Calu3 (cell line): ENCODE results near the gene ANO2. TPM values are rescaled to one million over a fixed set of nuclear protein-coding genes. Genes with fewer than 3 reads are reported as not detected.
"Not testable (repeated sequence)": the region's sequence is repeated elsewhere in the genome, so short reads cannot be mapped to it uniquely, and the experiment has no call there.

Source experiments
- BruUV-seq: library from RNA; stranded (reverse); fragments of 400-500 nt; replicated peaks from 2 replicates; lab custom pipeline; 2021; lab: Mats Ljungman, UMichigan
- CTCF ChIA-PET: fragments of 300-600 bp; sonication (Branson Sonifier 250); formaldehyde crosslinking; loops from one replicate; lab custom pipeline; 2022; ENCODE audit warnings: antibody characterized with exemption; lab: Charles Lee
- DNase-seq: peaks from one replicate; pipeline ENCODE4 v3.0.0; 2022
- H3K27ac Mint-ChIP-seq: one replicate; pipeline ENCODE4 v1.8.0; 2022; ENCODE audit warnings: mixed read lengths; ENCODE audit not compliant: unreplicated experiment
- H3K27me3 Mint-ChIP-seq: one replicate; pipeline ENCODE4 v1.8.0; 2022; ENCODE audit warnings: mixed read lengths; ENCODE audit not compliant: unreplicated experiment
- H3K36me3 Mint-ChIP-seq: one replicate; pipeline ENCODE4 v1.8.0; 2022; ENCODE audit warnings: mild to moderate bottlenecking, moderate library complexity, mixed read lengths; ENCODE audit not compliant: insufficient read depth, unreplicated experiment
- H3K4me1 Mint-ChIP-seq: one replicate; pipeline ENCODE4 v1.8.0; 2022; ENCODE audit warnings: mild to moderate bottlenecking, low read depth, mixed read lengths; ENCODE audit not compliant: unreplicated experiment
- H3K4me3 Mint-ChIP-seq: one replicate; pipeline ENCODE4 v1.8.0; 2022; ENCODE audit warnings: mild to moderate bottlenecking, low read depth, moderate library complexity, mixed read lengths; ENCODE audit not compliant: unreplicated experiment
- H3K9me3 Mint-ChIP-seq: one replicate; pipeline ENCODE4 v1.8.0; 2022; ENCODE audit warnings: low read depth, mixed read lengths; ENCODE audit not compliant: unreplicated experiment
- CTCF ChIP-seq: fragments of 200-600 bp; IDR thresholded peaks from one replicate; pipeline ENCODE4 v1.8.0; 2022; ENCODE audit warnings: antibody characterized with exemption; ENCODE audit not compliant: unreplicated experiment
- intact Hi-C: fragments of 100-400 bp; cut with micrococcal nuclease; formaldehyde crosslinking; loops from one replicate; pipeline ENCODE4 v1.10.0; 2022; ENCODE audit not compliant: unreplicated experiment
- total RNA-seq: library from RNA; stranded (reverse); gene quantifications from 2 replicates; pipeline ENCODE4 v1.2.3, GENCODE V29; 2022

ANO2 gene
- total RNA-seq, 1 experiment from 2014 or later = not detected

- no peak overlapping the region for H3K4me3 Mint-ChIP-seq
- no peaks in the 10 kb centered on the region for H3K4me1 Mint-ChIP-seq
- H3K36me3 Mint-ChIP-seq = no peaks in the 10 kb centered on the region
- peaks cover 30% of the 10 kb centered on the region for H3K27me3 Mint-ChIP-seq
- BruUV-seq = no TSS peak
- CTCF ChIA-PET = no interaction called here
- DNase-seq = no peak
- no peak overlapping the region for H3K27ac Mint-ChIP-seq
- intact Hi-C loops = no loop called here
- peaks cover 5% of the 10 kb centered on the region for H3K9me3 Mint-ChIP-seq
- no peak for TF ChIP-seq CTCF
Measured at GRCh38 chr12:5827591-5827990, 117.5 kb downstream of the ANO2 start.

GRCh38 chr12:5825761-5826160, 119.3 kb downstream of the ANO2 start:
- BruUV-seq, CTCF ChIA-PET: not testable (repeated sequence)

GRCh38 chr12:5818877-5819276, 126.2 kb downstream of the ANO2 start:
- H3K4me3 Mint-ChIP-seq, H3K27ac Mint-ChIP-seq, CTCF ChIA-PET, H3K36me3 Mint-ChIP-seq, DNase-seq, H3K4me1 Mint-ChIP-seq, BruUV-seq, intact Hi-C loops, H3K9me3 Mint-ChIP-seq: not testable (repeated sequence)
- peaks cover 28% of the 10 kb centered on the region for H3K27me3 Mint-ChIP-seq

More at GRCh38 chr12:5825761-5826160, 119.3 kb downstream of the ANO2 start:
- H3K27ac Mint-ChIP-seq, H3K9me3 Mint-ChIP-seq, intact Hi-C loops, DNase-seq, H3K4me1 Mint-ChIP-seq, H3K36me3 Mint-ChIP-seq, H3K4me3 Mint-ChIP-seq: not testable (repeated sequence)
- peaks cover 17% of the 10 kb centered on the region for H3K27me3 Mint-ChIP-seq

- Mint-ChIP-seq H3K4me1 (no peaks in the 10 kb centered on the region), H3K36me3 (no peaks in the 10 kb centered on the region), H3K4me3 (no peak overlapping the region), H3K27me3 (peaks cover 43% of the 10 kb centered on the region), H3K9me3 (peaks cover 10% of the 10 kb centered on the region), H3K27ac (no peak overlapping the region)
- intact Hi-C loops = no loop called here
- no TSS peak for BruUV-seq
- no peak for DNase-seq
- CTCF ChIA-PET = no interaction called here
- no peak for TF ChIP-seq CTCF
Measured at GRCh38 chr12:5817246-5817645, 127.8 kb downstream of the ANO2 start.

GRCh38 chr12:5809586-5809985, 135.5 kb downstream of the ANO2 start:
- H3K9me3 Mint-ChIP-seq = peaks cover 4% of the 10 kb centered on the region
- H3K4me3 Mint-ChIP-seq = no peak overlapping the region
- no peaks in the 10 kb centered on the region for H3K36me3 Mint-ChIP-seq
- TF ChIP-seq CTCF = no peak
- peaks cover 64% of the 10 kb centered on the region for H3K27me3 Mint-ChIP-seq
- H3K27ac Mint-ChIP-seq = no peak overlapping the region
- CTCF ChIA-PET = no interaction called here
- intact Hi-C loops = no loop called here
- DNase-seq = no peak
- no peaks in the 10 kb centered on the region for H3K4me1 Mint-ChIP-seq
- BruUV-seq = no TSS peak
